GM10266 (cell line): ENCODE results near the gene CRAMP1.
"Not testable (repeated sequence)": the region's sequence is repeated elsewhere in the genome, so short reads cannot be mapped to it uniquely, and the experiment has no call there.

Source experiments
- DNase-seq: peaks from one replicate; pipeline ENCODE4 v3.0.0; 2012; ENCODE audit errors: extremely low spot score
- TF ChIP-seq, protein P1 (sequence below): IDR thresholded peaks from 2 replicates; pipeline ENCODE4 v1.5.1; 2012; ENCODE audit warnings: mild to moderate bottlenecking, low read depth; ENCODE audit not compliant: control insufficient read depth, insufficient read depth; ENCODE audit errors: missing control alignments

Gene CRAMP1

GRCh38 chr16:1581804-1582203 is 30.4 kb upstream of the CRAMP1 start:
- TF ChIP-seq, protein P1, sequence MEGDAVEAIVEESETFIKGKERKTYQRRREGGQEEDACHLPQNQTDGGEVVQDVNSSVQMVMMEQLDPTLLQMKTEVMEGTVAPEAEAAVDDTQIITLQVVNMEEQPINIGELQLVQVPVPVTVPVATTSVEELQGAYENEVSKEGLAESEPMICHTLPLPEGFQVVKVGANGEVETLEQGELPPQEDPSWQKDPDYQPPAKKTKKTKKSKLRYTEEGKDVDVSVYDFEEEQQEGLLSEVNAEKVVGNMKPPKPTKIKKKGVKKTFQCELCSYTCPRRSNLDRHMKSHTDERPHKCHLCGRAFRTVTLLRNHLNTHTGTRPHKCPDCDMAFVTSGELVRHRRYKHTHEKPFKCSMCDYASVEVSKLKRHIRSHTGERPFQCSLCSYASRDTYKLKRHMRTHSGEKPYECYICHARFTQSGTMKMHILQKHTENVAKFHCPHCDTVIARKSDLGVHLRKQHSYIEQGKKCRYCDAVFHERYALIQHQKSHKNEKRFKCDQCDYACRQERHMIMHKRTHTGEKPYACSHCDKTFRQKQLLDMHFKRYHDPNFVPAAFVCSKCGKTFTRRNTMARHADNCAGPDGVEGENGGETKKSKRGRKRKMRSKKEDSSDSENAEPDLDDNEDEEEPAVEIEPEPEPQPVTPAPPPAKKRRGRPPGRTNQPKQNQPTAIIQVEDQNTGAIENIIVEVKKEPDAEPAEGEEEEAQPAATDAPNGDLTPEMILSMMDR = no peak

DNA sequence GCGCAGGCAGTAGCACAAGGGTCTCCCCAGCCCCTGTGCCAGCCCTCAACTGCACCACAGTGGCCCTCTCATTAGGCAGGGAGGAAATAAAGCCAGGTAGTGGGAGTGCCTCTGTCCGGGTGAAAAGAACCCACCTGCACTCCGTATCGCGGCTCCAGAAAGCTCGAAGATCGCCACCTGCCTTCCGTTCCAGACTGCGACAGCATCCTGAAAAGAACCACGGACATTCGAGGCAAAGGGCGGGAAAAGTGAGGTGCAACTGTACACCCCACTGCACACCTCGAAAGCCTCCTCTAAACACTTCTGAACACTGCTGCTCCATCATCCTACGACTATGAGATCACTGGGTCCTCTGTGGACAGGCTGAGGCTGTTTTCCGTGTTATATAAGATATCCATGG is 29.0 kb upstream of the CRAMP1 start:
- DNase-seq = no peak
- TF ChIP-seq, protein P1 = no peak

More at GRCh38 chr16:1581804-1582203, 30.4 kb upstream of the CRAMP1 start:
- no peak for DNase-seq

- TF ChIP-seq, protein P1 = no peak
- DNase-seq = no peak
These were observed 27.2 kb upstream of the CRAMP1 start for GRCh38 chr16:1584926-1585484.

DNA sequence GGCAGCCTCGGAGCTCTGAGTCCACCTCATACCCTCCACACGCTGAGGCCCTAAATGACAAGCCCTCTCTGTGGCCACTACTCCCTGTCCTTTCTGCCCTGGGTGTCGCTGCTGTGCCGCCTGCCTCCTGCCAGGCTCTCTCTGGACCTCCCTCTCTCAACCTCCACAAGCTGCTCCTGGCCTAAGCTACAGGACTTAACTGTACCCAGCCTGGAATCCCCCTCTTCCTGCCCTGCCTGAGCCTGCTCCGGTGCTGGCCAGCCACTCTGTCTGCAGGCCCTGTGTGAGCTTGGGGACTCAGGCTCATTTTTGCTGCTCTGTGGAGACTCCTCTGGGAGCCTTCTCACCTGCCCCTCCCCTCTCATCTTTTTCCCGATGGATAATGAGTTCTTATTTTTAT is 21.8 kb upstream of the CRAMP1 start:
- TF ChIP-seq, protein P1 = no peak
- DNase-seq = no peak

DNA sequence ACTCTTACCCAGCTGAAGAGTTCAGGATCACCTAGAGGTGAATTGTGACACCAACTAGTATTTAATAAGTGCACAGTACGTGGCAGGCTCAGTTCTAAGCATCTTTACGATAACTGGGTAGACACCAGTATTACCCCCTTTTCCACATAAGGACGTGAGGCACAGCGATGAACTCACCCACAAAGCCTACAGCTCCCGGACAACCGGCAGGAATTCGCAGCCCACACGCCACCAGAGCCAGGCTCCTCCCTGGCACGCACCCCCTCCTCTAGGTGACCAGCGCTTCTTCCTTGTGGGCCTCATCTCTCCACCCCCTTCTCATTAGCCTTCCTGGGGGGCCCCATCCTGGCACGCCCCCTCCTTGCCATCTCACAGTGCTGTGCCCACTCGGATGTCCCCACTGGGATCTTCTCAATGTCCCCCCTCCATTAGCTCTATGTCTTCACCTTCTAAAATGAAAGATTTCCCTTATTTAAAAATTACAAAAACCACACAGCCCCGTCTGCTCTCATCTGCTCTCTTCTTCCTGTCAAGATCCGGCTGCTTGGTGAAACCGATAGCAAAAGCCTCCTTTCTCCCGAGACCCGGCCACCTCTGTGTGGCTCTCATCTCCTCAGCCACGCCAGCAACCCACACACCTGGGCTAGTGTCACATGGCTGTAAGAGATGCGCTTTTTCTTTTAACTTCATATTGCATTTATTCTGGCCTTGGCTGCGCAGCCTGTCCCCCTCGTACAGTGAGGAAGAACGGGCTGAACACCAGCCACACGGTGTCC is 21.0 kb upstream of the CRAMP1 start:
- DNase-seq = no peak
- TF ChIP-seq, protein P1 = no peak

- no peak for DNase-seq
- TF ChIP-seq, protein P1 = no peak
These were observed 19.7 kb upstream of the CRAMP1 start for GRCh38 chr16:1592446-1592845.

DNA sequence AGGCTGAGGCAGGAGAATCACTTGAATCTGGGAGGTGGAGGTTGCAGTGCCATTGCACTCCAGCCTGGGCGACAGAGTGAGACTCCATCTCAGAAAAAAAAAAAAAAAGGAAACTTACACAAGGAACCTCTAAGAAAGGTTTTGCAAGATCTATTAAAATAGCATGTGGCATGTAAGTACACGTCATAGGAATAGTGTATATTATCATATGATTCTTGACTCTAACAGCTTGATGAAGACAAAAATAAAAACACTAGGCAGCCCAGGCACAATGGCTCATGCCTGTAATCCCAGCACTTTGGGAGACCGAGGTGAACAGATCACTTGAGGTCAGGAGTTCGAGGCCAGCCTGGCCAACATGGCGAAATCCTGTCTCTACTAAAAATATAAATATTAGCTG is 16.6 kb upstream of the CRAMP1 start:
- not testable (repeated sequence) for DNase-seq
